Liver (tissue), 9 donors: ENCODE data around the gene TRMT2A. TPM values are rescaled to one million over a fixed set of nuclear protein-coding genes. Genes with fewer than 3 reads are reported as not detected.

Experiments used
- DNase-seq: peaks from one replicate; pipeline ENCODE4 v3.0.0-alpha.2; 2017; ENCODE audit warnings: low spot score
- H3K27ac ChIP-seq, 2 donors: one replicate each; pipeline ENCODE4 v1.7.0; 2013; ENCODE audit warnings: inconsistent platforms in 2 of 2, low read length in 2 of 2, control low read depth in 1 of 2, low read depth in 1 of 2, mild to moderate bottlenecking in 1 of 2
- H3K27me3 ChIP-seq, 4 donors: one replicate each; pipeline versions ENCODE4 v1.6.1 to v1.7.0; 2013; ENCODE audit warnings: low read length in 3 of 4, inconsistent platforms in 1 of 4, mild to moderate bottlenecking in 1 of 4, moderate library complexity in 1 of 4; ENCODE audit not compliant: control insufficient read depth in 4 of 4, insufficient read depth in 4 of 4
- H3K36me3 ChIP-seq, 4 donors: one replicate each; pipeline versions ENCODE4 v1.6.1 to v1.7.0; 2013; ENCODE audit warnings: low read length in 3 of 4, mild to moderate bottlenecking in 3 of 4, low read depth in 1 of 4, moderate library complexity in 1 of 4; ENCODE audit not compliant: control insufficient read depth in 4 of 4, insufficient read depth in 3 of 4
- H3K4me1 ChIP-seq, 4 donors: one replicate each; pipeline versions ENCODE4 v1.6.1 to v1.7.0; 2013; ENCODE audit warnings: low read length in 3 of 4, mild to moderate bottlenecking in 3 of 4, moderate library complexity in 1 of 4; ENCODE audit not compliant: control insufficient read depth in 4 of 4, insufficient read depth in 4 of 4
- H3K4me3 ChIP-seq, 3 donors: one replicate each; pipeline versions ENCODE4 v1.6.1 to v1.7.0; 2013; ENCODE audit warnings: low read length in 3 of 3, control low read depth in 1 of 3, low read depth in 1 of 3, mild to moderate bottlenecking in 1 of 3
- H3K9ac ChIP-seq, 2 donors: one replicate each; pipeline ENCODE4 v1.7.0; 2013; ENCODE audit warnings: low read length in 2 of 2, mild to moderate bottlenecking in 2 of 2, moderate library complexity in 2 of 2, control low read depth in 1 of 2, low read depth in 1 of 2
- H3K9me3 ChIP-seq, 4 donors: one replicate each; pipeline versions ENCODE4 v1.6.1 to v1.7.0; 2013; ENCODE audit warnings: low read length in 3 of 4; ENCODE audit not compliant: control insufficient read depth in 4 of 4
- CTCF ChIP-seq: fragments of 150-350 bp; IDR thresholded peaks from 2 replicates; pipeline ENCODE4 v1.5.1; 2017; ENCODE audit warnings: improper control_type of control experiment, low read depth, low read length; ENCODE audit not compliant: missing input control
- EGR1 ChIP-seq, 2 donors: IDR thresholded peaks; 2 replicates each; pipeline ENCODE4 v1.6.1; 2016 to 2018; ENCODE audit warnings: antibody characterized with exemption in 2 of 2, low read depth in 2 of 2
- FOXA2 ChIP-seq: IDR thresholded peaks from 2 replicates; pipeline ENCODE4 v1.6.1; 2016; ENCODE audit warnings: antibody characterized with exemption
- GABPA ChIP-seq, 2 donors: IDR thresholded peaks in 1 of 2; conservative IDR thresholded peaks in 1 of 2; 2 replicates each; pipeline ENCODE4 v1.6.1; 2016; ENCODE audit warnings: antibody characterized with exemption in 2 of 2, mild to moderate bottlenecking in 1 of 2, moderate library complexity in 1 of 2
- RAD21 ChIP-seq, 2 donors: IDR thresholded peaks; 2 replicates each; pipeline ENCODE4 v1.6.1; 2016; ENCODE audit warnings: antibody characterized with exemption in 2 of 2, mild to moderate bottlenecking in 2 of 2
- RXRA ChIP-seq, 2 donors: IDR thresholded peaks; 2 replicates each; pipeline ENCODE4 v1.6.1; 2017 to 2018; ENCODE audit warnings: antibody characterized with exemption in 2 of 2, mild to moderate bottlenecking in 1 of 2
- SP1 ChIP-seq: IDR thresholded peaks from 2 replicates; pipeline ENCODE4 v1.6.1; 2018; ENCODE audit warnings: antibody characterized with exemption, mild to moderate bottlenecking
- TAF1 ChIP-seq: conservative IDR thresholded peaks from 2 replicates; pipeline ENCODE4 v1.6.1; 2016; ENCODE audit warnings: antibody characterized with exemption, mild to moderate bottlenecking
- ZBTB33 ChIP-seq: IDR thresholded peaks from 2 replicates; pipeline ENCODE4 v1.6.1; 2016; ENCODE audit warnings: antibody characterized with exemption
- WGBS: extraction: QIAGEN DNeasy Blood & Tissue Kit; methylation state at CpG from one replicate; pipeline ENCODE4 v1.1.7; 2013; 5-methylcytosine and 5-hydroxymethylcytosine counted together
- polyA plus RNA-seq, 2 donors: library from polyadenylated mRNA; stranded (reverse) in 1 of 2; unstranded in 1 of 2; fragments of 200-250 nt in 1 of 2; fragments of >200 nt in 1 of 2; fragmentation: Nextera tagmentation in 1 of 2; extraction: Ambion mirVana in 1 of 2; gene quantifications; one replicate each; pipeline versions ENCODE4 v1.2.1 to v1.2.3, GENCODE V29; 2013 to 2015
- total RNA-seq, 2 donors: library from RNA; depleted of rRNA; stranded (reverse); fragments of >200 nt; gene quantifications; one replicate each; pipeline ENCODE4 v1.2.3, GENCODE V29; 2014
- TF ChIP-seq, protein P1 (sequence below): IDR thresholded peaks from 2 replicates; pipeline ENCODE4 v1.6.1; 2016; ENCODE audit warnings: antibody characterized with exemption
- donor health status: healthy.
- donor health status: healthy.
- donor health status: healthy.
- donor health status: healthy.
- donor health status: healthy.

TRMT2A gene
- total and polyA plus RNA-seq, 4 donors, result 19.9 to 32.9 (median 25.2) TPM

- TF ChIP-seq CTCF (no peak), GABPA (IDR thresholded peaks at IDR 0.05 in 1 of 2, conservative IDR thresholded peaks at IDR 0.05 in 1 of 2) (no peak), FOXA2 (no peak), SP1 (no peak), TAF1 (no peak), RXRA (IDR thresholded peaks at IDR 0.05) (no peak)
- TF ChIP-seq, protein P1, sequence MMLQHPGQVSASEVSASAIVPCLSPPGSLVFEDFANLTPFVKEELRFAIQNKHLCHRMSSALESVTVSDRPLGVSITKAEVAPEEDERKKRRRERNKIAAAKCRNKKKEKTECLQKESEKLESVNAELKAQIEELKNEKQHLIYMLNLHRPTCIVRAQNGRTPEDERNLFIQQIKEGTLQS, result no peak
Observed at GRCh38 chr22:20121856-20122415, 4.9 kb upstream of the TRMT2A start (continued).

DNA sequence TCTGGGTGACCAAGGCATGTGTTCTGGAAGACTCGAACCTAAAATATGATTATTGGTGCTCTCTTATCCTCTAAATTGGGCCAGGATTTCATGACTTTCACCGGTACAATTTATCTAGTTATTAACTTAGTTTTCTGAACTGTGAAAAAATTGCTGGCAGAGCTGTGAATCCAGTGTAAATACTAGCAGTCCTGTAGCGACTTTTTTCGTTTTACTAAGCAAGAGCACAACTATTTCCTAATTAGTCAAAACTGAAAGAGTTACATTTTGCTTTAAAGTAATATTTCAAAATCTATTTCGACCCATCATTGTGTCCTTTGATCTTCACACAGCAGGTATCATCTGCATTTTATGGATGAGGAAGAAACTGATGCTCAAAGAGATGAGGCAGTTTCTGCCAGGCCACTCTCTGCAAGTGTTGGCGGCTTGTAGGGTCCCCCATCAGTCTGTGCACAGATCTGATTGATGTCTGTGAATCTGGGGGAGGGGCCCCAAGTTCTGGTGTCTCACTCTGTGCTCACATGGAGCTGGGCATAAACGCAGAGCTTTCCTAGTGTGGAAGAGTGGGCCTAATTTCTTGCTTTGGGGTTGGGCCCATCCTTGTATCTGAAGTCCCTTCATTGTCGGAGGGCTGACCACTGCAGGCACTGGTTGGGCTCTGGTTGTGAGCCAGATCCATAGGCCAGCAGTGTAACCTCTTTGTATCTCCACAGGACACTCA, 1.4 kb upstream of the TRMT2A start:
- WGBS, result 27% methylated on average over 8 of the region's 8 CpGs
- H3K27me3 ChIP-seq, result no peaks in the 10 kb centered on the region
- peaks cover 19 to 44% (median 27%) of the 10 kb centered on the region in 4 donors for H3K36me3 ChIP-seq
- DNase-seq, result no peak
- TF ChIP-seq FOXA2, result no peak
- TF ChIP-seq EGR1 (IDR thresholded peaks at IDR 0.05; ENCODE audit: low read depth in 2 of 2), result no peak
- TF ChIP-seq SP1, result no peak
- TF ChIP-seq GABPA (IDR thresholded peaks at IDR 0.05 in 1 of 2, conservative IDR thresholded peaks at IDR 0.05 in 1 of 2), result no peak
- no peak for TF ChIP-seq RAD21 (IDR thresholded peaks at IDR 0.05)
- TF ChIP-seq ZBTB33, result no peak
- TF ChIP-seq CTCF, result no peak
- peaks cover 10 to 56% (median 36%) of the 10 kb centered on the region in 4 donors for H3K4me1 ChIP-seq
- peak overlapping the region; percentile 59 to 75 for H3K9ac ChIP-seq
- H3K4me3 ChIP-seq, result peak overlapping the region; percentile 74 to 96 (median 91)
- no peaks in the 10 kb centered on the region for H3K9me3 ChIP-seq
- H3K27ac ChIP-seq, result peak overlapping the region in 1 of 2 donors; percentile 72
